DOHH2 (cell line): ENCODE measurements around the gene KCNMB3.

Experiments
- CTCF ChIP-seq: fragments of 200-600 bp; sonication (generic); IDR thresholded peaks from one replicate; pipeline ENCODE4 v1.5.1; 2014; ENCODE audit warnings: antibody characterized with exemption, mild to moderate bottlenecking, low read depth, low read length; ENCODE audit not compliant: poor library complexity, severe bottlenecking
- EZH2phosphoT487 ChIP-seq: fragments of 200-600 bp; sonication (generic); IDR thresholded peaks from 2 replicates; pipeline ENCODE4 v1.6.1; 2017; ENCODE audit warnings: borderline replicate concordance, mild to moderate bottlenecking, antibody characterized with exemption, low read length, moderate library complexity, mixed read lengths

- TF ChIP-seq CTCF (no peak), EZH2phosphoT487 (no peak)
Measured at GRCh38 chr3:179264449-179264848, 13.5 kb upstream of the KCNMB3 start.
